ENCODE measurements around the gene RARB.

DNA sequence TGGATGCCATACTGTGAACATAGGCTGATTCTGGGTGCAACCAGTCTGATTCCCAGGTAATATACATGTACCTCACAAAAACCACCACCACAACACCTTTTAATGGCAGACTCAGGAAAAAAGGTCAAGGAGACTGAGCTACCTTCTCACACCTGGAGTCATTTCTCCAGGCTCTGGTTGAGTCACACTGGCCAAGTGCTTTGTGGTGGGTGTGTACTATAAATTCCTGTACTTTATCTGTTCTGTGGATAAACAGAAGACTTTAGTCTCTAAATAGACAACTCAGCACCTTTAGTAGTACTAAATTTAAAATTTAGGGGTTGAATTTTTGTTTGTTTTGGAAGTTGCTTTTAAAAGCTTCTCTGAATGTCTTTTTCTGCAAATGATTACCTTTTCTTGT is 190.0 kb downstream of the RARB start:
- TF ChIP-seq, protein P1, sequence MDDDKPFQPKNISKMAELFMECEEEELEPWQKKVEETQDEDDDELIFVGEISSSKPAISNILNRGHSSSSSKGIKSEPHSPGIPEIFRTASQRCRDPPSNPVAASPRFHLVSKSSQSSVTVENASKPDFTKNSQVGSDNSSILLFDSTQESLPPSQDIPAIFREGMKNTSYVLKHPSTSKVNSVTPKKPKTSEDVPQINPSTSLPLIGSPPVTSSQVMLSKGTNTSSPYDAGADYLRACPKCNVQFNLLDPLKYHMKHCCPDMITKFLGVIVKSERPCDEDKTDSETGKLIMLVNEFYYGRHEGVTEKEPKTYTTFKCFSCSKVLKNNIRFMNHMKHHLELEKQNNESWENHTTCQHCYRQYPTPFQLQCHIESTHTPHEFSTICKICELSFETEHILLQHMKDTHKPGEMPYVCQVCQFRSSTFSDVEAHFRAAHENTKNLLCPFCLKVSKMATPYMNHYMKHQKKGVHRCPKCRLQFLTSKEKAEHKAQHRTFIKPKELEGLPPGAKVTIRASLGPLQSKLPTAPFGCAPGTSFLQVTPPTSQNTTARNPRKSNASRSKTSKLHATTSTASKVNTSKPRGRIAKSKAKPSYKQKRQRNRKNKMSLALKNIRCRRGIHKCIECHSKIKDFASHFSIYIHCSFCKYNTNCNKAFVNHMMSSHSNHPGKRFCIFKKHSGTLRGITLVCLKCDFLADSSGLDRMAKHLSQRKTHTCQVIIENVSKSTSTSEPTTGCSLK (tag by site-specific recombination; IDR thresholded peaks at IDR 0.05) = no peak
- TF ChIP-seq ZNF416 (tag by site-specific recombination; IDR thresholded peaks at IDR 0.05) = no peak
- no peak for TF ChIP-seq CTCF (tag by site-specific recombination; IDR thresholded peaks at IDR 0.05)
- TF ChIP-seq REPIN1 (tag by site-specific recombination; IDR thresholded peaks at IDR 0.05; ENCODE audit: low read depth) = no peak
- TF ChIP-seq, protein P2, sequence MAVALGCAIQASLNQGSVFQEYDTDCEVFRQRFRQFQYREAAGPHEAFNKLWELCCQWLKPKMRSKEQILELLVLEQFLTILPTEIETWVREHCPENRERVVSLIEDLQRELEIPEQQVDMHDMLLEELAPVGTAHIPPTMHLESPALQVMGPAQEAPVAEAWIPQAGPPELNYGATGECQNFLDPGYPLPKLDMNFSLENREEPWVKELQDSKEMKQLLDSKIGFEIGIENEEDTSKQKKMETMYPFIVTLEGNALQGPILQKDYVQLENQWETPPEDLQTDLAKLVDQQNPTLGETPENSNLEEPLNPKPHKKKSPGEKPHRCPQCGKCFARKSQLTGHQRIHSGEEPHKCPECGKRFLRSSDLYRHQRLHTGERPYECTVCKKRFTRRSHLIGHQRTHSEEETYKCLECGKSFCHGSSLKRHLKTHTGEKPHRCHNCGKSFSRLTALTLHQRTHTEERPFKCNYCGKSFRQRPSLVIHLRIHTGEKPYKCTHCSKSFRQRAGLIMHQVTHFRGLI (tag by site-specific recombination; IDR thresholded peaks at IDR 0.05) = no peak
- no peak for TF ChIP-seq ZNF747 (tag by site-specific recombination; IDR thresholded peaks at IDR 0.05)
- no peak for TF ChIP-seq ZNF214 (tag by site-specific recombination; IDR thresholded peaks at IDR 0.05; ENCODE audit: borderline replicate concordance)
- TF ChIP-seq IKZF3 (tag by site-specific recombination; IDR thresholded peaks at IDR 0.05) = no peak
- no peak for TF ChIP-seq ZBTB1 (tag by site-specific recombination; IDR thresholded peaks at IDR 0.05)
- TF ChIP-seq ZNF639 (tag by site-specific recombination; IDR thresholded peaks at IDR 0.05) = no peak
